ENCODE data around the gene TERT.
A peak's percentile ranks its signal among the peaks of the same experiment; 100 is the strongest.
"Not testable (repeated sequence)": the region's sequence is repeated elsewhere in the genome, so short reads cannot be mapped to it uniquely, and the experiment has no call there.

Gene TERT

DNA sequence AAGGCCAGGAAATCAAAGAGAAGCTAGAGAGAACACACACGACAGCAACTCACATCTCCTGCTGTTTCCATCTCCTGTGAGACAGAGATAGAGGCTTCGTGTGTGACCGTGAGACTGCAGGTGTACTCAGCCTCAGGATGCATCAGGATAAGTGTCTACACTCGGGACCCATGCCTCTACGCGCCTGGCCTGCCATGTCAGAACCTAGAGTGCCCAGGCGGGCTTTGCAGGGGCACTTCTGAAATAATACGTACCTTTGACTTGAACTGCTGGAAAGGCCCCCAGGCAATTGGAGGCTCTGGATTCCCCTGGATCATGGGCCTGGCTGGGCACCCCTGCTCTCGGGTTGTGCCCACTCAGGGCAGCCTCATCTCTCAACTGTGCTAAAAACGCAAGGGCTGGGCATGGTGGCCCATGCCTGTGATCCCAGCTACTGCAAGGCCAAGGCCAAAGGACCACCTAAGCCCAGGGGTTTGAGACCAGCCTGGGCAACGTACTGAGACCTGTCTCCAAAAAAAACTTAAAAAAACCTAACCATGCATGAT lies 37.1 kb upstream of the TERT start:
- Histone ChIP-seq H3K27me3 (ENCODE audit: insufficient read depth, low read depth, severe bottlenecking) (no peaks in the 10 kb centered on the region), H3K27ac (no peak overlapping the region), H3K9me3 (ENCODE audit: severe bottlenecking) (no peaks in the 10 kb centered on the region), H3K4me3 (ENCODE audit: low read depth, low read length) (no peak overlapping the region), H3K36me3 (peaks cover 65% of the 10 kb centered on the region)
- TF ChIP-seq CTCF (IDR thresholded peaks at IDR 0.05; ENCODE audit: low read depth, low read length), result no peak
- no peak for DNase-seq

DNA sequence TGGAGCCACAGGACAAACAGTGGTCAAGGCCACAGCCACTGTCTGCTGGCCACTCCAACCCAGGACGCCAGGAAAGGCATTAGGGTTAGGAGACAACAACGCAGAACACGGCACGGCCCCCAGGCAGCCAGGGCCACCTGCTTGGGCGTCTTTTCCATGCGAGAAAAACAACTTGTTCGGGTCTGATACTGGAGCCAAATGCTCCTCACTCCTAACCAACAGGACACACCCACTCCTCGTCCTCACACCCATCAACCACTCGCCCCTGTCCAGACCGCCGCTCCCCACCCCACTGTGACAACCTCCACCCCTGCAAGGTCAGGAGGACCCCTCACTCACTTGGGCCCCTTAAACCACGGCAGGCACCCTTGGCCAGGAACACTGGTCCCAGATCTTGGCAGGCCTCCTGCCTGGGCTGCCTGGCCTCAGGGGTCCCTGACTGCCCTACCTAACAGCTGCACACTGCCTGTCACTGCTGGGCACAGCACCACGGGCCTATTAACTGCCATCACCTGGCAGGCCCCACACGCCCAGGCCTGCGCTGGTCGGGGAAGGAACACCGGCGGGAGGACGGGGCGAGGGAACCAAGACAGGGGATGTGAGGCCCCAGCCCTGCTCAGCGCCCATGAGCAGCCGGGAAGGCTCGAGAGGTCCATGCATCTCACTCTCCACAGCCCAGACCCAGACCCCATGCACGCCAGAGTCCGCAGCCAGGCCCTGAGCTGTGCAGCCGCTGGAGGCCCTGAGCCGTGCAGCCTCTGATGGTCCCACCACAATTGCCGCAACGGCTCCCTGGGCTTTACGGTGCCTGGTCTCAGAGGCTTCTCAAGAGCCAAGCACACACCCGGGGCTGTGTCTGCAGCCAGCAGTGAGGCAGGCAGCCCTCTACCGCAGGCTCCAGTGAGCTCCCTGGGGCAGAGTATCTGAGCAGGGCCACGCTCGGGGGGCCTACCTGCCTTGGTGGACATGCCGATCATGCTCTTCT lies 36.3 kb upstream of the TERT start:
- H3K4me3 ChIP-seq (ENCODE audit: low read depth, low read length), result no peak overlapping the region
- no peaks in the 10 kb centered on the region for H3K9me3 ChIP-seq (ENCODE audit: severe bottlenecking)
- TF ChIP-seq CTCF (IDR thresholded peaks at IDR 0.05; ENCODE audit: low read depth, low read length), result no peak
- no peaks in the 10 kb centered on the region for H3K27me3 ChIP-seq (ENCODE audit: insufficient read depth, low read depth, severe bottlenecking)
- H3K36me3 ChIP-seq, result peaks cover 58% of the 10 kb centered on the region
- H3K27ac ChIP-seq, result no peak overlapping the region
- no peak for DNase-seq

DNA sequence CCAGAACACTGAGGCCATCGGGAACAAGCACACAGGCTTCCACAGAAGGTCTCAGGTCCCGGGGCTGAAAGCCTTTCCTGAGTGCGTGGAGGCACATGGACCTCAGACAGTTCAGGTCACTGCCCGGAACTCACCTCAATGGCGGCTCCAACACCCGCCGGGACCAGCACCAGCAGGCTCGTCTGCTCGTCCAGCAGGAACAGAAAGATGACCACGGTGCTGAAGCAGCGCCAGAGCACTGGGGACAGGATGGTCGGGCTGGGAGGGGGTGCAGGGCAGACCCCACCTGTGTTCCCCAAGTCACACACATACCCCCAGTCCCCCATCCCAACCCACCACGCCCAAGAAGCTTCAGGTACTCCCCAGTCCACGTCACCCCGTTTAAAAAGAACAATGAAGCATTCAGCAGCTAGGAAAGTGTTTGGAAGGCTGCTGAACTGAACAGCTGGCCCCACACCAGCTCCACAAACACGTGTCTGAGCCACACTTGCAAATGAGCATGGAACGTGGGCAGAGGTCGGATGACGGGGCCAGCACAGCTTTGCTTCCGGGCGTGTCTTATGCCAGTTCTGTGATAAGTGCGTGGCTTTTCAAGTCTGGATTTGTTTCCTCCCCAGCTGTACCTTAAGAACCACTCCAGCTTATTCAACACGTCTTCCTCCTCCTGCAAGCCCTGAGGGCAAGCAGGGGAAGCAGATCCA lies 35.4 kb upstream of the TERT start:
- Histone ChIP-seq H3K27ac (no peak overlapping the region), H3K9me3 (ENCODE audit: severe bottlenecking) (no peaks in the 10 kb centered on the region), H3K27me3 (ENCODE audit: insufficient read depth, low read depth, severe bottlenecking) (no peaks in the 10 kb centered on the region), H3K36me3 (peaks cover 57% of the 10 kb centered on the region), H3K4me3 (ENCODE audit: low read depth, low read length) (no peak overlapping the region)
- no peak for TF ChIP-seq CTCF (IDR thresholded peaks at IDR 0.05; ENCODE audit: low read depth, low read length)
- no peak for DNase-seq

- Histone ChIP-seq H3K36me3 (peaks cover 57% of the 10 kb centered on the region), H3K27ac (no peak overlapping the region), H3K9me3 (ENCODE audit: severe bottlenecking) (no peaks in the 10 kb centered on the region), H3K4me3 (ENCODE audit: low read depth, low read length) (no peak overlapping the region), H3K27me3 (ENCODE audit: insufficient read depth, low read depth, severe bottlenecking) (no peaks in the 10 kb centered on the region)
- no peak for TF ChIP-seq CTCF (IDR thresholded peaks at IDR 0.05; ENCODE audit: low read depth, low read length)
- DNase-seq, result no peak
Measured at GRCh38 chr5:1329111-1329579, 34.3 kb upstream of the TERT start.

GRCh38 chr5:1328237-1329110 lies 33.6 kb upstream of the TERT start:
- H3K4me3 ChIP-seq (ENCODE audit: low read depth, low read length); H3K27me3 ChIP-seq (ENCODE audit: insufficient read depth, low read depth, severe bottlenecking); H3K27ac ChIP-seq; H3K9me3 ChIP-seq (ENCODE audit: severe bottlenecking): not testable (repeated sequence)
- H3K36me3 ChIP-seq, result peaks cover 59% of the 10 kb centered on the region
- peak; percentile 1 for DNase-seq

- not testable (repeated sequence) for H3K27ac ChIP-seq; H3K9me3 ChIP-seq (ENCODE audit: severe bottlenecking); H3K27me3 ChIP-seq (ENCODE audit: insufficient read depth, low read depth, severe bottlenecking); H3K4me3 ChIP-seq (ENCODE audit: low read depth, low read length)
- H3K36me3 ChIP-seq, result peaks cover 62% of the 10 kb centered on the region
- peak; percentile 3 for DNase-seq
Measured at GRCh38 chr5:1326901-1327756, 32.3 kb upstream of the TERT start.

DNA sequence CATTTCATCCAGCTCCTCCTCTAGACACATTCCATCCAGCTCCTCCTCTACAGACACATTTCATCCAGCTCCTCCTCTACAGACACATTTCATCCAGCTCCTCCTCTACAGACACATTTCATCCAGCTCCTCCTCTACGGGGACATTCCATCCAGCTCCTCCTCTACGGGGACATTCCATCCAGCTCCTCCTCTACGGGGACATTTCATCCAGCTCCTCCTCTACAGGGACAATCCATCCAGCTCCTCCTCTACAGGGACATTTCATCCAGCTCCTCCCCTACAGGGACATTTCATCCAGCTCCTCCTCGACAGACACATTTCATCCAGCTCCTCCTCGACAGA lies 31.6 kb upstream of the TERT start:
- H3K36me3 ChIP-seq, result peaks cover 62% of the 10 kb centered on the region
- not testable (repeated sequence) for H3K27ac ChIP-seq; H3K27me3 ChIP-seq (ENCODE audit: insufficient read depth, low read depth, severe bottlenecking)

More for the DNA sequence above, 31.6 kb upstream of the TERT start:
- not testable (repeated sequence) for H3K4me3 ChIP-seq (ENCODE audit: low read depth, low read length); H3K9me3 ChIP-seq (ENCODE audit: severe bottlenecking)
- peak; percentile 4 for DNase-seq
